Fibroblast of skin of left quadriceps (primary cell): ENCODE measurements around the gene CDC27.
"Not testable (repeated sequence)": the region's sequence is repeated elsewhere in the genome, so short reads cannot be mapped to it uniquely, and the experiment has no call there.

Experiments used
- DNase-seq, 2 experiments: peaks; one replicate each; pipeline ENCODE4 v3.0.0-alpha.2; 2013; ENCODE audit warnings: low read depth in 2 of 2

Gene CDC27, protein sequence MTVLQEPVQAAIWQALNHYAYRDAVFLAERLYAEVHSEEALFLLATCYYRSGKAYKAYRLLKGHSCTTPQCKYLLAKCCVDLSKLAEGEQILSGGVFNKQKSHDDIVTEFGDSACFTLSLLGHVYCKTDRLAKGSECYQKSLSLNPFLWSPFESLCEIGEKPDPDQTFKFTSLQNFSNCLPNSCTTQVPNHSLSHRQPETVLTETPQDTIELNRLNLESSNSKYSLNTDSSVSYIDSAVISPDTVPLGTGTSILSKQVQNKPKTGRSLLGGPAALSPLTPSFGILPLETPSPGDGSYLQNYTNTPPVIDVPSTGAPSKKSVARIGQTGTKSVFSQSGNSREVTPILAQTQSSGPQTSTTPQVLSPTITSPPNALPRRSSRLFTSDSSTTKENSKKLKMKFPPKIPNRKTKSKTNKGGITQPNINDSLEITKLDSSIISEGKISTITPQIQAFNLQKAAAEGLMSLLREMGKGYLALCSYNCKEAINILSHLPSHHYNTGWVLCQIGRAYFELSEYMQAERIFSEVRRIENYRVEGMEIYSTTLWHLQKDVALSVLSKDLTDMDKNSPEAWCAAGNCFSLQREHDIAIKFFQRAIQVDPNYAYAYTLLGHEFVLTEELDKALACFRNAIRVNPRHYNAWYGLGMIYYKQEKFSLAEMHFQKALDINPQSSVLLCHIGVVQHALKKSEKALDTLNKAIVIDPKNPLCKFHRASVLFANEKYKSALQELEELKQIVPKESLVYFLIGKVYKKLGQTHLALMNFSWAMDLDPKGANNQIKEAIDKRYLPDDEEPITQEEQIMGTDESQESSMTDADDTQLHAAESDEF

DNA sequence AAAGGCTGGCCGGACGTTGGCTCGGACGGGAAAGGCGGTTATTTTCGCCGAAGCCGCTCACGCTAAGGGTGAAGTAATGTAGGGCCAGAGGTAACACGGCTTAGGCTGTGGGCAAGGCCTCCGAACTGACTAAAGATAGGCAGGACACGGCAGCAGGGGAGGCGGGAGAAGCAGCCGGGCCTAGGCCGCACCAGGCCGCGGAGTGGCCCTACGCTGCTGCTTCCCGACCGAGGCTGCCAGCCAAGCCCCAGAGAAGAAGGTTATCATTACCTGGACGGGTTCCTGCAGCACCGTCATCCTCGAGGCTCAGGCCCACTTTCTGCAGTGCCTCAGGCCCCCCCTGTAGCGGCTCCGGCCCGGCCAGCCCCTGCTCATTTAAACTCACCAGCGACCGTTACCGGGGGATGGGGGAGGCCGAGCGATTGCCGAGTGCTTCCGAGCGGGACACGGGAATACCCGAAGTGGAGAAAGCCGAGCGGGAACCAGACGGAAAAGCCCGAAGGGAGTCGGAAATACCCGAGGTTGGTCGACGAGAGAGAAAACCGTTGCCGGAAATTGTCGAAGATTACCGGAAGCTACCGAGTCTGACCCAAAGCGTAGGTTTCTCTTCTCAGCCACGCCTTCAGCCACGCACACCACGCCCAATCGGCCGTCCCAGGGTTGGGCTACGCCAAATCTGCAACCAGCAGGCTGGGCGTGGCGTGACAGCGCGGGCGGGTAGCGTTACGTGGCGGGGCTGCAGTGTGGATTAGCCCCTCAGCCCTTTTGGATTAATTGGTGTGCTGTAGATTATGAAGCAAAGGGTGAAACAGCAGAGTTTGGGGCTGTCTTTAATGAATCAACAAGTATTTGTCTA, at the start of gene CDC27:
TSS of gene CDC27 (minus strand) at position 420 of the 856 bp plus-strand sequence. CDS start at position 297, 123 bp downstream.
- peak; percentile 95 to 97 for DNase-seq

DNA sequence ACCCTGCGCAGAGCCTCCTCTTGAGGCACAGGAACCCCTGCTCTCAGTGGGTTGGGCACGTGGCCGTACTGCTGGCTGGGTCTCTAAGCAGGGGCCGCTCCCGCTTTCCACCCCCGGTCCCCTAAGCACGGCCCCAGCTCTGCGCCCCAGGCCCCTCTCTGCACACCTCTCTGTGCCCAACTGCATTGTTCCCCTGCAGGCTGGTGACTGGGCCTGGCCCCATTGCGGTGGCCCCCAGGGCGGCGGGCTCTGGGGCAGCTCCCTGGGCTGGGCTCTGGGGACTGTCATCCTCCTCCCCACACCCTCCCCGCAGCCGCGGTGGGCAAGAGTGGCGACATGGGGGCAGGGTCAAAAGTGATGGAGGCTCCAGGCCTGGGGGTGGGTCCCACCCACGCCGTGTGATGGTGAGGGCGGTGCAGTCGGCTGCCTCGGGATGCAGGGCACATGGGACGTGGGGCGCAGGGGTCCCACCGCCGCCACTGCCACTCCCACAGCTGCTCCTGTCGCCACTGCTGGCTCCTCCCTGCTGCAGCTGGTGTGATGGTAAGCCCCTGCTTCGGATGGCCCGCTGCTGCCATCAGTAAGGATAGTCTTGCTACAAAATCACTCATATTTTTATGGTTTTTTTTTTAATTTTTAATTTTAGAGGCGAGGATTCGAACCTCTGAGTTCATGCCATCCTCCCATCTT, 49.4 kb upstream of the CDC27 start:
- DNase-seq: no peak

DNA sequence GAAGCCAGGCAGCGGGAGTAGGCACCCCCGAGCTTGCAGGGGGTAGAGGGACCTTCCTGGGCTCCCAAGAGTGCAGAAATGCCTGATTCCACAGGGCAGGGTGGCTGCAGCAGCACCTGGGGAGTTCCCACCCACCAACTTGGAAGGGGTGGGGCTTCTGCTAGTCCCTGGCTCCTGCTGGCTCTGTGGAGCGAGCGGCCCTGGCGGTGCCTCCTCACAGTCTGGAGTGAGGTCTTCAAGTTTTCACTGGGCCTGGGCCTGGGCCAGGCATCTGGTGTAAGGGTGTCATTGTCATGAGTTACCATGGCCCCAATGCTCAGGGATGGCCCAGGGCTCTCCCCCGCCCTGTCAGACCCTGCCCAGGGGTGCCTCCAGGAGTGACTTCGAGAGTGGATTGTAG, 48.7 kb upstream of the CDC27 start:
- DNase-seq: no peak

DNA sequence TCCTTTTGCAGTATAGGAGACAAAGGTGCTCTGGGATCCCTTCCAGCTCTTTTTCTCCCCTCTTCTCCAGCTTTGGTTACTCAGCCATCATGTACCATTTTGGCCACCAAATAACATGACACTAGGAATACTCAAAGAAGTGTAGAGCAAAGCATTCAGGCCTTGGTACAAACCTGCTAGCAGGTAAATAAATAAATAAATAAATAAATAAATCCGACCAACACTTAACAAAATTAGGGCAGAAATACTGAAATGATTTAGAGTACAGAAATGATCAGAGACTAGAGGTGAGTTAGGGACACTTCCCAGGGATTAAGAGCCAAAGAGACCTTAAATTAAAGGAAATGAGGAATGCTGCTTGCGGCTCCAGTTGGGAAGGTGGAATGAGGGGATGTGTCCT, 46.8 kb upstream of the CDC27 start:
- DNase-seq: no peak

DNA sequence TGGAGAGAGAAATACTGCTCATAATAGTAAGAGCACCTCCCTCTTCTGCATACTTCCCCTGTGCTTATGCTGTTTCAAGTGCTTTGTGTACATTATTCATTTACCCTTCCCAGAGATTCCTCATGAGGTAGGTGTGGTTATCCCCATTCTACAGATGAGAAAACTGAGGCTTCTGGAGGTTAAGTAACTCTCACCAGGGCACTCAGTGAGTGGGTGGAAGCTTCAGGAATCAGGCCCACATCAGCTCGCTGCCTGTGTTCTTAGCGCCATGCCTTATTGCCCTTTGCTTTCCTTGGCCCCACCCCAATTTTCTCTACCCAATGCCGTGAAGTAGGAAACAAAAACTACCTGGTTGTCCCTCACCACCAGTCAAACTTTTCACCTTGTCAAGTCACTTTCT, 46.4 kb upstream of the CDC27 start:
- DNase-seq: no peak

DNA sequence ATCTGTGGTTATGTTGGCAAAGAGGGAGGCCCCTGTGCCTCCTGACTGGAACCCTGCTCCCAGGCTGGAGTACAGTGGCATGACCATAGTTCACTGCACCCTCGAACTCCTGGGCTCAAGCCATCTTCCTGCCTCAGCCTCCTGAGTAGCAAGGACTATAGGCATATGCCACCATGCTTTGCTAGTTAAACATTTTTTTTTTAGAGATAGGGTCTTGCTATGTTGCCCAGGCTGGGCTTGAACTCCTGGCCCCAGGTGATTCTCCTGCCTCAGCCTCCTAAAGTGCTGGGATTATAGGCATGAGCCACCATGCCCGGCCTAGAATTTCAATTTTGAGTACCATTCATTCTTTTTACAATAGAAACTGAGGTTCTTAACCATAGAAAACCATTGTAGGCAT, 43.4 kb upstream of the CDC27 start:
- no peak for DNase-seq

DNA sequence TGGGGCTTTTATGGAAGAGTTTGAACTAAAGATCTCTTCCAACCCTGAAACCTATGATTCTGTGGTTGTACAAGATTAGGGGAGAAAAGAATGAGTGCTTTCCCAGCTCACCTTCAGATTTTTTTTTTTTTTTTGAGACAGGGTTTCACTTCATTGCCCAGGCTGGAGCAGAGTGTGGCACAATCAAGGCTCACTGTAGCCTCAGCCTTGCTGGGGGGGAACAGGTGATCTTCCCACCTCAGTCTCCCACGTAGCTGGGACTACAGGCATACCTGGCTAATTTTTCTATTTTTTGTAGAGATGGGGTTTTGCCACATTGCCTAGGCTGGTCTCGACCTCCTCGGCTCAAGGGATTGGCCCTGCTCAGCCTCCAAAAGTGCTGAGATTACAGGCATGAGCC, 42.8 kb upstream of the CDC27 start:
- no peak for DNase-seq

DNA sequence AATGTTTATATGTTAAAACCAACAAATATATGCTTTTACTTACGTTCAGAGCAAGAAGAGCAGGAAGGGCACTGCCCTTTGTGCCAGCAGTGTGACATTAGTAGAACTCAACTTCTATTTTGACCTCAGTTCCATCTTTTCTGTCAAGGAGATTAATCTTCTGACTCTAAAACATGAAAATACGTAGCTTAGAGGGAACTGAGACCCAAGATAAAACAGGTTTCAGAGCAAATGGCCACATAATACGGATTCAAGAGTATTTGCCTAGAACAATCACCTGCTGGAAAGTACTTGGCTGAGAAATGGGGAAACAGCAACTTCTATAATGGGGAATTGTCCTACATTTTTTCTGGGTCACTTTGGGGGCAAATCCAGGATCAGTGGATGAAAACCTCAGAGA, 42.2 kb upstream of the CDC27 start:
- DNase-seq: no peak

DNA sequence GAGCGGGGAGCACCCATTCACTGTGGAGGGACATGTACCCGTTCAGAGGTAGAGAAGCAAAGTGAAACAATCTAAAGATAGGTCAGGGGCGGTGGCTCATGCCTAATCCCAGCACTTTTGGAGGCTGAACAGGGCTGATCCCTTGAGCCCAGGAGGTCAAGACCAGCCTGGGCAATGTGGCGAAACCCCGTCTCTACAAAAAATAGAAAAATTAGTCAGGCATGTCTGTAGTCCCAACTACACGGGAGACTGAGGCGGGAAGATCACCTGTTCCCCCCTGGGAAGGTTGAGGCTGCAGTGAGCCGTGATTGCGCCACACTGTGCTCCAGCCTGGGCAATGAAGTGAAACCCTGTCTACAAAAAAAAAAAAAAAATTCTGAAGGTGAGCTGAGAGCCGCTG, 41.8 kb upstream of the CDC27 start:
- DNase-seq: no peak

DNA sequence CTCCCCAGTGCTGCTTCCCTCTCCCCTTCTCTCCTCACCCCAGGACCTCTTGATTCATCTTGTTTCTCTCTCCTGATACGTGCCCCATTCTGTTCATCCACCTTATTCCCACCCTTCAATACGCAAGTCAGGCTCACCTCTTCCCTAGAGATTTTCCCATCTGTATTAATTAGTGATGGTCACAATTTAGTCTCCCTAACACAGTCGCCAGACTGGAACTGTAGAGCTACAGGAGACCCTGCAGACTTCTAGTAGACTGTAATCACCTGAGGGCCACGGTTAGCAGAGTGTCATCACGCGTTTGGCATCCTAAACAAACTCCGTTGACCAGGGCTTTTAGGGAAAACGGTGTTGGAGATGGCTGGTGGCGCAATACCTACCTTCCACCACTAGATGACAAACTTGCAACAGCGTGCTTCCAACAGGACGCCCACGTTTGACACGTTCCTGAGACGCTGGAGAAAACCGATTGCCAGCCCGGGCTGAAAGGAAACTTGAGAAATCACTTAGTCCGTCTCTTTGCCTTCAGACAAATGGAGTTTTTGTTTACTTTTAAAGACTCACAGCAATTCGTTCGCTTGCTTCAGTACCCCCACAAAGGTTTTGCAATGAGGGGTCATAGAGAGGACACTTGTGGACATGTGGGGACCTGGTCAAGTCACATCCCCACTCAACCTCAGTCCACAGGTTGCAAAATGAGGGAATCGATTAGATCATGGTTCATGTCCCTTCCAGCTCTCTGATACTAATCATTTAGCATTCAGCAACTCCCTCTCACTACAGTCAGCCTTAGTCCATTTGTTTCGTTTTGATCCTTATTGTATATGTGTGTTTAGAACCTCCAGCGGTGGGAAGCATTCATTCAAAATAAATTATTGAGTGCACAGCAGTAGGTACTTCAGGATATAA, 40.7 kb upstream of the CDC27 start:
- peak; percentile 86 to 88 for DNase-seq

DNA sequence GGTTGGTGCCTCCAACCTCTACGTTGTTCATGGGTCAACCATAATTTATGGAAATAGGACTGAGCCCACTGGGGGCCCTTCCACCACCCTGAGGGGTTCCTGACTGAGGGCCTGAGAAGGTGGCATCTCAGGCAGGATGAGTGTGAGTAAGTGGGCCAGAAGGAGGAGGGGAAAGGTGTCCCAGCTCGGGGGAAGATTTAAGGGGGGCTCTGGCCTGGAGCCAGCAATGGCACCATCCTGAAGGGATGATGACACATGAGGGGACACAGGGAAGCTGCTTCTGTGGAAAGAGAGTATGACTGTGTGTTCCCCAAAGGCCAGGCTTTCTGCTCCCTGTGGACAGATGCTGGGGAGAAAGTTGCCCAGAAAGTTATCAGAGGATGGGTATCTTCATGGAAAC, 38.8 kb upstream of the CDC27 start:
- no peak for DNase-seq

DNA sequence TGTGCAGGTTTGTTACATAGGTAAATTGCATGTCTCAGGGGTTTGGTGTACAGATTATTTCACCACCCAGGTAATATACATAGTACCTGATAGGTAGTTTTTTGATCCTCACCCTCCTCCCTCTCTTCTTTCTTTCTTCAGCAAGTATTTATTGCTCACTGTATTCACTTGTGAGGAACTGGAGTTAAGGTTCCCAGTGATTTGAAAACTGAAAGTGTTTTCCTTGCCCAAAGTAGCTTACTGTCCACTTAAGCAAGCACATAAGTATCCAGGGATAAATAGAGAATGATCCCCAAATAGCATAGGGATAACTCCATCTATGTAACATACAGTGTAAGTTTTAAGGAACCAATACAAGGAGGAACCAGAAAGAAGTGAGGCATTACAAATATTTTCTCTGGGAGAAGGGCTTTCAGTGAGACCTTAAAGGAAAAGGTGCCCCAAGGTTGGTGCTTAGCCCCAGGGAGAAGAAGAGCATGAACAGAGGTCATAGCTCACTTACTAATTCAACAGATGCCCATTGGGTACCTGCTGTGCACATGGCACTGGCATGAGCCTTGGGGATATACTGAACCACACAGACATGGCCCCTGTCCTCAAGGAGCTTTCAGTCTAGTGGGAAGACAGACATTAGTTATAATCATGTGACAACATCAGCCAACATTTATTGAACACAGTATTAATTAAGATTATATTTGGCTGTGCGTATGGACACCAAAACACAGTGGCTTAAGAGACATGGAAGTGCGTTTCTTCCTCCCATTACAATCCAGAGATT, 37.0 kb upstream of the CDC27 start:
- DNase-seq: no peak

DNA sequence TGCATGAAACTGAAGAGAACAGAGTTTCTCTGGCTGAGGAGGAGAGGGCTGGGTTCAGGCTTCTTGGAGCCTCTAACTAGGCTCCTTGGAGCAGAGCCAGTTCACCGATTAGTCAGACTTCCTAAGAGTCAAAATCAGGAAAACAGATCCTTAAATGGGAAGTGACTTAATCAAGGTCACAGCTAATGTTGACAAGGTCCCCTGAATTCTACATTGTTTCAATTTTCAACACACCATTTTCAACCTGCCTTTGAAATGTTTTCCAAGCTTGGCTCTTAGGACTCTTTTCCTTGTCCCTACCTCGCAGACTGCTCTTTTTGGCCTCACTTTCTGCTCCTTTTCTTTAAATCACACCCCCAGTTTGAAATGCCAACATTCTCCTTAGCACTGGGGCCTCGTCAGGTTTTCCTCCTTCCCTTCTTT, 36.4 kb upstream of the CDC27 start:
- peak; percentile 75 to 85 for DNase-seq

DNA sequence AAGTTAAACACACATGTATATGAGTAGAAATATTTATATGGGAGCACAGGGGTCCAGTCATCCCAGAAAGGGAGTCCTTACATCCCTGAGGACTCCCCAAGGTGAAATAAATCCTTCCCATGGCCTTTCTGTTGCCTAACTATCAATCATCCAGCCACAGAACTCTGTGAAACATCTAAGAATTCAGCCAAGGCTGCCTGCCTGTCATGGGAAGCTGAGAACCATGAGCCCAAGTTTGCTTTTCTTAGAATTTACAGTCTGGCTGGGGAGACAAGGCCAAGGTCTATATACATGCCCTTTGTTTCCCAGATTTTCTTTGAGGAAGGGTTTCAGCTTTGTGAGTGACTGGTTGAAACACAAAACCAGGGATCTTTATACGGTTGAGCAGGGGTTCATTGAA, 35.9 kb upstream of the CDC27 start:
- no peak for DNase-seq

DNA sequence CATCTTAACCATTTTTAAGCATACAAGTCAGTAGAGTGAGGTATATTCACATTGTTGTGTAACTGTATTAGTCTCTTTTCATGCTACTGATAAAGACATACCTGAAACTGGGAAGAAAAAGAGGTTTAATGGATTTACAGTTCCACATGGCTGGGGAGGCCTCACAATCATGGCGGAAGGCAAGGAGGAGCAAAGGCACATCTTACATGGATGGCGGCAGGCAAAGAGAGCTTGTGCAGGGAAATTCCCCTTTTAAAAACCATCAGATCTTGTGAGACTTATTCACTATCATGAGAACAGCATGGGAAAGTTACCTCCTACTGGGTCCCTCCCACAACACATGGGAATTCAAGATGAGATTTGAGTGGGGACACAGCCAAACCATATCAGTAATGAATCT, 35.0 kb upstream of the CDC27 start:
- not testable (repeated sequence) for DNase-seq

DNA sequence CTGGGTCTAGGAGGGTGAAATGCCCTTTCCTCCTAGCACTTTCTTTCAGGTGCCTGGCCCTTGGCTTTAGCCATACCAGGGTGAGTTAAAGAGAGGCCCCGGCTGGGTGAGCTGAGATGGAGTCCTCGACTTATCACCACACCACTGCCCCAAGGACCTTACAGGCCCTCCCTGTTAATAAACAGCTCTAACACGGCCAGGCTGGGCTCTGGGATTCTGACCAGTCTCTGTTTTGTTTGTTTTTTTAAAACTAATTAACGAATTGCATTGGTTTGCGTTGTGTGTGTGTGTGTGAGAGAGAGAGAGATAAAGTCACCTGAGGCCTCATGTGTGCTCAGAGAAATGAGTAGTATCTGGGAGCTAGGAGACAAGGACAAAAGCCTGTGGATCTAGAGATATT, 34.4 kb upstream of the CDC27 start:
- no peak for DNase-seq

DNA sequence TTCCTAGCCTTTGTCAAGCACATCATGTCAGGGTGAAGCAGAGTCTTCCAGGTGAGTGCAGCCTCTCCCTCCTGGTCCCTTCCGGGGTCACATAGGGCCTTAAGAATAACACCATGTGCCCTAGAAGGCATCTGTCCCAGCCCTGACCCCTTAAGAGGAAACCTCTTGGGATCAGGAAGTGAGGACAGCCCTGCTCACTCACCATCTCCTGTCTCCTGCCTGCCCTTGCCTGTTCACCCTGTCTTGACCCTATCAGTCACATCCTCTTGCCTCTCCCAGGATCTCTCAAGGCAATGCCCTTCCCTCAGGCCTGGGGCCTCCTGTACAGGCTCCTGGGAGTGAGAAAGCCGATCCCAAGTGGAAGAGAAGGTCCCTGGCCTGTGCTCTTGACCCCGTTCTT, 33.9 kb upstream of the CDC27 start:
- no peak for DNase-seq

DNA sequence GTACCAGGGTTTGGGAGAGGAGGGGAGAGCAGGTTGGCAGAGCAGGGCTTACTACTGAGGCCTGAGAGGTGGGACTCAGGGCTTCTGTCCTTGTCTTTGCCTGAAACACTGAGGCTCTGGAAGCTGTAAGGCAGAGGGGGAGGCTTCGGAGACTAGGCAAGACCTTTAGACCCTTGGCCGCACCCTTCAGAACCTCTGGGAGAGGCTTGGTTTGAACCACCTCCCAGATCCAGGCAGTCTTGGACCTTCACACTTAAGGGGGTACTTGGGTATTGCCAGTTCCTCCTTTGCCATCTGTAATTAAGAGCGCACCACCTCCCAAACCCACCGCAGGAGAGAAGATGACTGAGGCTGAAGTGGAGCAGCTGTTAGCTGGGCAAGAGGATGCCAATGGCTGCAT, 33.0 kb upstream of the CDC27 start:
- no peak for DNase-seq

DNA sequence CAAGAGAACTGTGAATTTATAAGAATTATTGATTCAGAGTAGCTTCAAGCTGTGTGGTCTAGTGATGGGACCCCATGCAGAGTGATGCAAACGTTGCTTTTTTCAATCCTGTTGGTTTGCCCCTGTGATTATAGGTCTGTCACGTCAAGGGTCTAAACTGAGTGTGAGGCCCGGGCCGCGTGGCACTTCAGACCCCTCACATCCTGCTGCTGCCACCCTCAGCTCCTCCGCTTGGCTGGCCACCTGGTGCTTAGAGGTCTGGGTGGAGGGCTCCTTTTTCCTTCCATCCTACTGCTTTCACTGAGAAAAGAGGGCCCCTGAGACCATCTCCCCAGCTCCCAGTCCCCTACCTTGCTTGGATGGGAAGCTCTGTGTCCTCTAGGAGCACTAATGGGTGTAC, 32.1 kb upstream of the CDC27 start:
- DNase-seq: no peak

DNA sequence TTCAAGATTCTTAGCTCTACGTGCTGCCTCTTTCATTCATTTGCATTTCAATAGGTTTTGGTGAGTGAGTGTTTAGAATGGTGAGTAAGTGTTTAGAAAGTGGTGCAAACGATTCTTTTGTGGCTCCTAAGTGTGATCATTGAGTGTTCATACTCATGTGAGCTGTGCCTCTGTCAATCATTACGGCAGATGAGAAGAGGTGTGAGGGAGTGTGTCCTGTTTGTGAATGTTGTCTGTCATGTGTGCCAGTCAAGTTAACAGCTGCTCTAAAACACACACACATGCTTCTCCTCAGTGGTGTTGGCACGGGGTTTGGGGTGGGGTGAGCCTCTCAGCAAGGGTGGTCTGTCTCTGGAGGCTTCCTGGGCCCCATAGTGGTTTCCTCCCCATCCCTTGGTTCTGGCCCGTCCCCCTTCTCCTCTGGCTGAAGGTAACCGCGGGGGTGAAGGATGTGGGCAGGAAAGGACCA, 31.5 kb upstream of the CDC27 start:
- no peak for DNase-seq
